ENCODE measurements around the gene GTF2H4. TPM values are rescaled to one million over a fixed set of nuclear protein-coding genes. Genes with fewer than 3 reads are reported as not detected.
A peak's percentile ranks its signal among the peaks of the same experiment; 100 is the strongest.

The GTF2H4 gene
- total RNA-seq, 4 donors from 2014 or later = 27.4 to 96.6 (median 65.2) TPM; not detected in 1

GRCh38 chr6:30884521-30885480, 23.2 kb upstream of the GTF2H4 start:
- TF ChIP-seq POLR2A (IDR thresholded peaks at IDR 0.05) (no peak), CTCF (IDR thresholded peaks at IDR 0.05) (no peak)
- H3K4me1 ChIP-seq = peaks cover 0 to 22% of the 10 kb centered on the region in 2 donors

GRCh38 chr6:30885481-30885998, 22.5 kb upstream of the GTF2H4 start:
- H3K27me3 ChIP-seq = no peaks in the 10 kb centered on the region
- H3K36me3 ChIP-seq = no peaks in the 10 kb centered on the region
- no peak for DNase-seq
- no peaks in the 10 kb centered on the region for H3K9me3 ChIP-seq
- peaks cover 0 to 22% of the 10 kb centered on the region in 2 donors for H3K4me1 ChIP-seq
- H3K27ac ChIP-seq = peak overlapping the region; percentile 88 to 98
- intact Hi-C loops (cut with DNase I; ENCODE audit: low total_unique reads) = loop anchor here (10.0 kb wide), 1 partner anchor 211 kb away; the partner anchor contains the start of gene DHX16
- H3K4me3 ChIP-seq = peak overlapping the region; percentile 37 to 86
- no peak for TF ChIP-seq POLR2A (IDR thresholded peaks at IDR 0.05)
- no peak for TF ChIP-seq CTCF (IDR thresholded peaks at IDR 0.05)

More at GRCh38 chr6:30884521-30885480, 23.2 kb upstream of the GTF2H4 start:
- intact Hi-C loops (cut with DNase I; ENCODE audit: low total_unique reads) = loop anchor here (10.0 kb wide), 1 partner anchor 210 kb away; the partner anchor contains the start of gene DHX16
- H3K9me3 ChIP-seq = no peaks in the 10 kb centered on the region
- peak overlapping the region; percentile 88 to 98 for H3K27ac ChIP-seq
- peak overlapping the region; percentile 37 to 86 for H3K4me3 ChIP-seq
- DNase-seq = peak; percentile 63
- no peaks in the 10 kb centered on the region for H3K36me3 ChIP-seq
- H3K27me3 ChIP-seq = no peaks in the 10 kb centered on the region

- H3K27me3 ChIP-seq = no peaks in the 10 kb centered on the region
- DNase-seq = peak; percentile 66 to 78
- TF ChIP-seq CTCF (IDR thresholded peaks at IDR 0.05) (no peak), POLR2A (IDR thresholded peaks at IDR 0.05) (peak in 1 of 2 donors; percentile 28)
- H3K9me3 ChIP-seq = no peaks in the 10 kb centered on the region
- intact Hi-C loops (cut with DNase I; ENCODE audit: low total_unique reads) = loop anchor here (10.0 kb wide), 1 partner anchor 211 kb away; the partner anchor contains the start of gene DHX16
- peak overlapping the region; percentile 88 to 98 for H3K27ac ChIP-seq
- peaks cover 0 to 22% of the 10 kb centered on the region in 2 donors for H3K4me1 ChIP-seq
- no peaks in the 10 kb centered on the region for H3K36me3 ChIP-seq
- H3K4me3 ChIP-seq = peak overlapping the region; percentile 37 to 86
Measured at GRCh38 chr6:30885999-30886896, 21.8 kb upstream of the GTF2H4 start.

- Histone ChIP-seq H3K36me3 (no peaks in the 10 kb centered on the region), H3K9me3 (no peaks in the 10 kb centered on the region), H3K27me3 (no peaks in the 10 kb centered on the region), H3K4me1 (peaks cover 0 to 22% of the 10 kb centered on the region in 2 donors), H3K4me3 (no peak overlapping the region), H3K27ac (peak overlapping the region; percentile 88 to 98)
- TF ChIP-seq CTCF (IDR thresholded peaks at IDR 0.05) (no peak), POLR2A (IDR thresholded peaks at IDR 0.05) (no peak)
- intact Hi-C loops (cut with DNase I; ENCODE audit: low total_unique reads) = loop anchor here (10.0 kb wide), 1 partner anchor 212 kb away; the partner anchor contains the start of gene DHX16
- DNase-seq = no peak
Measured at GRCh38 chr6:30886897-30887255, 21.1 kb upstream of the GTF2H4 start.

All from uterus (tissue), 4 donors.